Activated naive CD4-positive, alpha-beta T cell treated with anti-CD3 and anti-CD28 coated beads, Interleukin-2, amount 50 U/mL, for 72 hours (primary cell): Measurements from ENCODE around the gene PVRIG. TPM values are rescaled to one million over a fixed set of nuclear protein-coding genes. Genes with fewer than 3 reads are reported as not detected.
"Not testable (repeated sequence)": the region's sequence is repeated elsewhere in the genome, so short reads cannot be mapped to it uniquely, and the experiment has no call there.

Experiments
- ATAC-seq, 2 donors: fragments of 150-1000 bp; cut with Tn5 transposase; 2 replicates each; pipeline ENCODE4 v1.10.0; 2021; ENCODE audit warnings: mild to moderate bottlenecking in 2 of 2, moderate library complexity in 2 of 2
- DNase-seq, 2 donors: peaks; one replicate each; pipeline ENCODE4 v3.0.0; 2021 to 2022; ENCODE audit warnings: low spot score in 2 of 2
- H3K27ac Mint-ChIP-seq, 2 donors: one replicate each; pipeline ENCODE4 v1.8.0; 2022; ENCODE audit warnings: mild to moderate bottlenecking in 2 of 2, mixed read lengths in 2 of 2
- H3K36me3 Mint-ChIP-seq, 2 donors: one replicate each; pipeline ENCODE4 v1.8.0; 2022; ENCODE audit warnings: mixed read lengths in 2 of 2
- H3K9me3 Mint-ChIP-seq, 2 donors: one replicate each; pipeline ENCODE4 v1.8.0; 2022; ENCODE audit warnings: mixed read lengths in 2 of 2
- total RNA-seq, 2 donors: library from RNA; stranded (reverse); gene quantifications; one replicate each; pipeline ENCODE4 v1.2.3, GENCODE V29; 2022

PVRIG gene
- total RNA-seq, 2 donors from 2014 or later: 20.8 to 30.6 TPM

- ATAC-seq (no peak), DNase-seq (no peak)
- Mint-ChIP-seq H3K36me3 (no peaks in the 10 kb centered on the region), H3K9me3 (no peaks in the 10 kb centered on the region), H3K27ac (peak overlapping the region in 1 of 2 donors; percentile 49)
Observed at GRCh38 chr7:100248483-100248882, 28.7 kb downstream of the PVRIG start.

- H3K9me3 Mint-ChIP-seq: no peaks in the 10 kb centered on the region
Observed at GRCh38 chr7:100257017-100257416, 37.3 kb downstream of the PVRIG start.

GRCh38 chr7:100259984-100260383 is 40.2 kb downstream of the PVRIG start:
- not testable (repeated sequence) for DNase-seq, ATAC-seq, H3K9me3 Mint-ChIP-seq, H3K27ac Mint-ChIP-seq, H3K36me3 Mint-ChIP-seq

More at GRCh38 chr7:100257017-100257416, 37.3 kb downstream of the PVRIG start:
- Mint-ChIP-seq H3K27ac (peak overlapping the region in 1 of 2 donors; percentile 35), H3K36me3 (no peaks in the 10 kb centered on the region)
- ATAC-seq: no peak
- no peak for DNase-seq

GRCh38 chr7:100262896-100263295 is 43.1 kb downstream of the PVRIG start:
- ATAC-seq, H3K27ac Mint-ChIP-seq: not testable (repeated sequence)

GRCh38 chr7:100264223-100264622 is 44.5 kb downstream of the PVRIG start:
- DNase-seq, H3K36me3 Mint-ChIP-seq, H3K27ac Mint-ChIP-seq, ATAC-seq, H3K9me3 Mint-ChIP-seq: not testable (repeated sequence)

More at GRCh38 chr7:100262896-100263295, 43.1 kb downstream of the PVRIG start:
- not testable (repeated sequence) for H3K9me3 Mint-ChIP-seq, H3K36me3 Mint-ChIP-seq, DNase-seq

GRCh38 chr7:100264669-100265165 is 45.0 kb downstream of the PVRIG start:
- not testable (repeated sequence) for DNase-seq, H3K27ac Mint-ChIP-seq, ATAC-seq, H3K9me3 Mint-ChIP-seq, H3K36me3 Mint-ChIP-seq

GRCh38 chr7:100265851-100266250 is 46.1 kb downstream of the PVRIG start:
- ATAC-seq, H3K9me3 Mint-ChIP-seq, DNase-seq, H3K27ac Mint-ChIP-seq, H3K36me3 Mint-ChIP-seq: not testable (repeated sequence)

- no peak for ATAC-seq
- H3K9me3 Mint-ChIP-seq: no peaks in the 10 kb centered on the region
Observed at GRCh38 chr7:100266576-100267354, 47.0 kb downstream of the PVRIG start.

GRCh38 chr7:100267648-100268047 is 47.9 kb downstream of the PVRIG start:
- Mint-ChIP-seq H3K36me3 (no peaks in the 10 kb centered on the region), H3K27ac (no peak overlapping the region), H3K9me3 (no peaks in the 10 kb centered on the region)
- no peak for DNase-seq
- no peak for ATAC-seq

More at GRCh38 chr7:100266576-100267354, 47.0 kb downstream of the PVRIG start:
- Mint-ChIP-seq H3K36me3 (no peaks in the 10 kb centered on the region), H3K27ac (peak overlapping the region in 1 of 2 donors; percentile 51)
- no peak for DNase-seq

- H3K27ac Mint-ChIP-seq: peak overlapping the region in 1 of 2 donors; percentile 55
- ATAC-seq, H3K36me3 Mint-ChIP-seq, DNase-seq, H3K9me3 Mint-ChIP-seq: not testable (repeated sequence)
Observed at GRCh38 chr7:100268882-100269281, 49.1 kb downstream of the PVRIG start.

- ATAC-seq, H3K36me3 Mint-ChIP-seq, DNase-seq, H3K9me3 Mint-ChIP-seq: not testable (repeated sequence)
- peak overlapping the region in 1 of 2 donors; percentile 55 for H3K27ac Mint-ChIP-seq
Observed at GRCh38 chr7:100269306-100270045, 49.7 kb downstream of the PVRIG start.

- H3K9me3 Mint-ChIP-seq, DNase-seq, H3K36me3 Mint-ChIP-seq, ATAC-seq: not testable (repeated sequence)
- H3K27ac Mint-ChIP-seq: peak overlapping the region; percentile 8 to 76
Observed at GRCh38 chr7:100270046-100270918, 50.5 kb downstream of the PVRIG start.

Other genes with a start within 250 kb of the PVRIG start
- under 1 TPM in 1 of 2 donors, not detected in 1; 0.43 TPM for gene AZGP1, start 243.9 kb upstream of the PVRIG start, total RNA-seq
- 10 to 100 TPM; 52.2 to 67.1 TPM for gene ZKSCAN1, start 204.4 kb upstream of the PVRIG start, total RNA-seq
- gene ZSCAN21, start 170.2 kb upstream of the PVRIG start, total RNA-seq: 1 to 10 TPM; 3.8 to 7.1 TPM
- 10 to 100 TPM; 13.8 to 16.2 TPM for gene ZNF3, start 138.2 kb upstream of the PVRIG start, total RNA-seq
- gene COPS6, start 131.0 kb upstream of the PVRIG start, total RNA-seq: 100 to 1,000 TPM in 1 of 2 donors, 10 to 100 TPM in 1; 84.6 to 107 TPM
- 100 to 1,000 TPM; 291 to 375 TPM for gene MCM7, start 118.6 kb upstream of the PVRIG start, total RNA-seq
- 10 to 100 TPM in 1 of 2 donors, 1 to 10 TPM in 1; 8.4 to 13.6 TPM for gene AP4M1, start 118.3 kb upstream of the PVRIG start, total RNA-seq
- gene TAF6, start 100.6 kb upstream of the PVRIG start, total RNA-seq: 10 to 100 TPM; 52.7 to 57.6 TPM
- 10 to 100 TPM; 16.4 to 20.9 TPM for gene CNPY4, start 100.3 kb upstream of the PVRIG start, total RNA-seq
- 1 to 10 TPM; 2.6 to 5.6 TPM for gene MBLAC1, start 93.0 kb upstream of the PVRIG start, total RNA-seq
- gene LAMTOR4, start 71.0 kb upstream of the PVRIG start, total RNA-seq: 100 to 1,000 TPM; 147 to 153 TPM
- gene TRAPPC14, start 61.2 kb upstream of the PVRIG start, total RNA-seq: 10 to 100 TPM; 17.1 to 32.8 TPM
- 10 to 100 TPM in 1 of 2 donors, 1 to 10 TPM in 1; 7.7 to 12.5 TPM for gene GAL3ST4, start 51.3 kb upstream of the PVRIG start, total RNA-seq
- gene GPC2, start 42.6 kb upstream of the PVRIG start, total RNA-seq: 10 to 100 TPM in 1 of 2 donors, 1 to 10 TPM in 1; 7.0 to 18.9 TPM
- 10 to 100 TPM; 33.3 to 54.2 TPM for gene STAG3, start 42.0 kb upstream of the PVRIG start, total RNA-seq
- not detected for gene SPDYE3, start 87.8 kb downstream of the PVRIG start, total RNA-seq
- gene PILRB, start 138.2 kb downstream of the PVRIG start, total RNA-seq: 100 to 1,000 TPM in 1 of 2 donors, 10 to 100 TPM in 1; 41.0 to 103 TPM
- 10 to 100 TPM in 1 of 2 donors, under 1 TPM in 1; 0.84 to 11.5 TPM for gene PILRA, start 153.5 kb downstream of the PVRIG start, total RNA-seq
- 1 to 10 TPM; 3.4 to 5.6 TPM for gene ZCWPW1, start 208.8 kb downstream of the PVRIG start, total RNA-seq
- gene MEPCE, start 209.9 kb downstream of the PVRIG start, total RNA-seq: 10 to 100 TPM; 53.0 to 83.5 TPM
- 10 to 100 TPM; 38.7 to 52.5 TPM for gene PPP1R35, start 216.5 kb downstream of the PVRIG start, total RNA-seq
- 1 to 10 TPM; 7.7 to 9.9 TPM for gene SPACDR, start 244.3 kb downstream of the PVRIG start, total RNA-seq